NCI-H2029 treated with DMSO at 0.1 percent for 48 hours (cell line): Measurements from ENCODE around the gene DENND2C.
"Not testable (repeated sequence)": the region's sequence is repeated elsewhere in the genome, so short reads cannot be mapped to it uniquely, and the experiment has no call there.

Experiments used
- DNase-seq: peaks from one replicate; lab custom pipeline; 2025; lab: John Stamatoyannopoulos, UW

The DENND2C gene

DNA sequence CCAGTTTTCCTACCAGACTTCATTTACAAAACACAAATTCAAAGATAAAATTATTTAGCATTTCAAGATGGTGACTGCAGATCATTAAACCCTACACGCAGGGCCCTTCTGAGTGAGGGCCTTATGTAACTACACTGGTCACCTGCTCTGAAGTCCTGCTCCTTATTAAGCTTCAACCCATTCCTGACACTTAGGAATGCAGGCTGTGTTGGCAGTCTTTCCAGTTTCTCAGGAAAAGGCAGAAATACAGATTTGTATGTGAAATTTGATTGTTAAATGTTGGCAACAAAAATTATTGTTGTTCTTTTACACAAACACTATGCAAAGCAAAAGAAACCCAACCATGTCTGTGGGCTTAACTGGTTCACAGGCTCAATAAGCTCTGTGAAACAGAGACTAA is 62.6 kb downstream of the DENND2C start:
- no peak for DNase-seq

DNA sequence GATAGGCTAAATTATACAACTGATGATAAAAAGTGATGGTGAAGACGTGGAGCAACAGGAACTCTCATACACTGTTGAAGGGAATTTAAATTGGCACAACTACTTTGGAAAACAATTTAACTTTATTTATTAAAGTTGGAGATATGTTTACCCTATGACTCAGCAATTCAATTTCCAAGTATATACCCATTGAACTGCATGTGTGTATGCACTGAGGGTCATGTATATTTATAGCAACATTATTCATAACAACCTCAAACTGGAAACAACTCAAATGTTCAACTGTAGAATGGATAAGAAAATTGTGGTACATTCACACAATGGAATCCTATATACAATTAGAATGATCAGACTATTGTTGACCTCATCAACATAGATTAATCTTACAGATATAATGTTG is 71.9 kb downstream of the DENND2C start:
- no peak for DNase-seq

DNA sequence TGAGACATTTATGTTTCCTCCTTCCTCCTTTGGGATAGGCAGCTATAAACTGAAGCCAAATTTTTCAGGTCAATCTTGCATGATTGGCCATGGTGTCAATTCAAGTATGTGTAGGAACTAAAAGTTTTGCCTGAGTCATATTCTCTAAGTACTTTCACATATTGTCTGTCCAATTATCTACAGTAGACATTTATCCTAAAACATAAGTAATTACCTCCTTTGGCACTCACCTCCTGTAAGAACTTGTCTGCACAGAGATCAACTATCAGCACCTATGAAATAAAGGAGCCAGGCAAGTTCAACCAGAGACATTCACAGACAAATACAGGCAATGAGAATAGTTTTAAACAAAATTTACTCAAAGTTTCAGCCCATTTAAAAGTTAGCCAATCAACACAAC is 74.2 kb downstream of the DENND2C start:
- DNase-seq, result no peak

DNA sequence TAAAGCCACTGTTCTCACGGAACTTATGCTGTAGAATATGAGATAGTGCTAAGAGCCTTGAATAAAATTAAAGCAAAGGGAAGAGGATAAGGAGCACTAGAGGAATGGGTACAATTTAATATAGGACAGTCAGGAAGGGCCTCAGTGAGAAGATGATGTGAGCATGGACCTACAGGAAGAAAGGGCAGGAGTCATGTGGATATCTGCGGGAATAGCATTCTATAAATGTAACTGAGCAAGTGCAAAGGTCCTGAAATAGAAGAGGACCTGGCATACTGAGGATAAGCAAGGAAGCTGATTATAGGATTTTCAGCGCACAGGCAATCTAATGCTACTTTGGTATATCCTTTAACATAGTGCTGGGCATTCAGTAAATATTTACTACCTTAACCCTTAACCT is 75.8 kb downstream of the DENND2C start:
- DNase-seq, result no peak

DNA sequence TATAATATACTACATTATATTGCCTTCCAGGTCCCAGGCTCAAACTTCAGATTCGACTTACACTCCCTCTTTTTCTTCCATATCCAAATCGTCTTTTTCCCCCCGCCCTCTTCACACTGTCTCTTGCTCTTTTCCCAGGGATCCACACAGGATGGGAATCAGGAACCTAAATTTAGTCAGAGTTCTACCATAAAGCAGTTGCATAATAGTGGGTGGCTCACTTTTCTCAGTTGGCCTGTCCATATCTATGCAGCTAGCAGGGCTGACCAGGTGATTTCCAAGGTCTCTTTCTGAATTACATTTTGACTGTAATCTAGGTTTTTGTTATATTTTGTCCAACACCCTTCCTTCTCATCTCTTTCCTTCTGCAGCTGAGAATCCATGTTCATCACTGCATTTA is 80.7 kb downstream of the DENND2C start:
- DNase-seq, result no peak

DNA sequence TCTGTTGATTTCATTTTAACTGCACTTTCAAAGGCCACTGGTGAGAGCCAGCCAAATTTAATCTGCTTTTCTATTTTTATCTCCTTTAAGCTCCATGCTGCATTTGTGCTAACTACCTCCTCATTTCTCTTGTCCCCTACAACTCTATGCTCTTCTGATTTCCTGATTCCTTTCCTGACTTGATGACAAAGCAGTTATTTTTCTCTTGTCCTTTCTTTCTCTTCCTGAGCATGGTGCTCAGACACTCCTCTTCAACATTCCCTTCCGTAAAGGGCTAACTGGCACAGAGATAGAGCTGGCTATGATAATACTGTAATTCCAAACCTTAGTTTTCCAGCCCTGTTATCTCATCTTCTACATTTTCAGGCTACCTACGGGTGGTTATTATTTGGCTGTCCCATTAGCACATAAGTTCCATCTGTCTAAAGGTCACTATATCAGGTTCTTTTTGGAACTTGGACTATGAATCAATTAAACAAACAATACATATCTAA is 81.6 kb downstream of the DENND2C start:
- no peak for DNase-seq

DNA sequence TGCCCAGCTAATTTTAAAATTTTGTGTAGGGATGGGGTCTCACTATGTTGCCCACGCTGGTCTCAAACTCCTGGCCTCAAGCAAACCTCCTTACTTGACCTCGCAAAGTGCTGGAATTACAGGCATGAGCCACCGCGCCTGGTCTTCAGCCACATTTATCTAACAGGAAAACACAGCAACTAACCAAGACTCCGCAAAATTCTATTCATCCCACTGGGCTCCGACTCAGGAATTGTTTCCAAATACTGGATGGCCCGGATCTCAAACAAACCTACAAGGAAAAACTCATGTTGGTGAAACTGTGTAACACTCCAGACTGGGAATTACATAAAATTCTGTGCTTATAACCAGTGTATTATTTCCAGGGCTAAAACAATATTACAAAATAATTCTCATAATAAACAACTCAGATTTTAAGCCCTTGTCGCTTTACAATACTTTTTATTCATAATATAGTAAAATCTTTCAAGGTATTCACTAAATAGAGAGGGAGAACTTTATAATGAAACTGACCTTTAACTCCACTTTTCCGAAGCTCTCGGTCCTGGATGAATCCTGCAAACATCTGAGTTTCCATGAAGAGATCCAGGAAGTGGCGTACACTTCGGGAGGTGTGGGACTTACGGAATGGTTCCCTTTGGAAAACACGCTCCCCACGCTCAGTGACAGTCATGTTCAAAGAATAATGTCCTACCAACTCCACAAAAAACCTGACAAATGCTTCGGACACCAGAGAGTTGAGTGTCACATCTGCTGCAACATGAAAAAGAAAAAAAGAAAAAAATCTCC is 82.5 kb downstream of the DENND2C start:
- DNase-seq, result no peak

DNA sequence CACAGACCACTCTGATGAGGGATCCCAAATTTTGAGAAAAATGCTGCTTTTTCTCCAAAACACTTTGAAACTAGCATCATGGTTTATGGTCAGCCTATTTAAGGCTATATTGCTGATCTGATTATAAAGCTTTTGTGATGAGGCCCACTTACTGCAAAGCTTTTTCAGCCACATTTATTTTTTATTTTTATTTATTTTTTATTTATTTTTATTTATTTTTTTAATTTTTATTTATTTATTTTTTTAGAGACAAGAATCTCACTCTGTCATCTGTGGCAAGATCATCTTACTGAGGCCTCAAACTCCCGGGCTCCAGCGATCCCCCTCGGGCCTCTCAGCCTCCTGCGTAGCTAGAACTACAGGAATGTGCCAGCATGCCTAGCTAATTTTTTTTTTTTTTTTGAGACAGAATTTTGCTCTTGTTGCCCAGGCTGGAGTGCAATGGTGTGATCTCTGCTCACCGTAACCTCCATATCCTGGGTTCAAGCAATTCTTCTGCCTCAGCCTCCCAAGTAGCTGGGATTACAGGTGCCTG is 83.3 kb downstream of the DENND2C start:
- DNase-seq, result no peak

DNA sequence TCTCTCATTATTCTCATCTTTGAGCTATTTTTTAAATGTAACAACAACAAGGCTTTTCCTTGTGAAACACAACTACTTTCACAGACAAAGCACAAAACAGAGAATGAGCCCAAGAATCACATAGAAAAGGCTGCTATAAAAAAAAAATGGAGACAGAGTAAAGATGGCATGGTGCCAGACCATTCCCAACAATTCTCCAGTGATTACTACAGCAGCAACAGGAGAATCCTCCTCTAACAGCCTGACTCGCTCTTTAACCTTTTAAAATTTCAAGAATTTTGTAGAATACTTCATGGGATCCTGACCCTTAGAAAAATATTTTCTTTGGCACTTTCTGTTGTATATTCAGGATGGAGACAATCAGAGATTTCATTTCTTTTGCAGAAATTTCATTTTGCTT is 84.6 kb downstream of the DENND2C start:
- DNase-seq, result no peak

DNA sequence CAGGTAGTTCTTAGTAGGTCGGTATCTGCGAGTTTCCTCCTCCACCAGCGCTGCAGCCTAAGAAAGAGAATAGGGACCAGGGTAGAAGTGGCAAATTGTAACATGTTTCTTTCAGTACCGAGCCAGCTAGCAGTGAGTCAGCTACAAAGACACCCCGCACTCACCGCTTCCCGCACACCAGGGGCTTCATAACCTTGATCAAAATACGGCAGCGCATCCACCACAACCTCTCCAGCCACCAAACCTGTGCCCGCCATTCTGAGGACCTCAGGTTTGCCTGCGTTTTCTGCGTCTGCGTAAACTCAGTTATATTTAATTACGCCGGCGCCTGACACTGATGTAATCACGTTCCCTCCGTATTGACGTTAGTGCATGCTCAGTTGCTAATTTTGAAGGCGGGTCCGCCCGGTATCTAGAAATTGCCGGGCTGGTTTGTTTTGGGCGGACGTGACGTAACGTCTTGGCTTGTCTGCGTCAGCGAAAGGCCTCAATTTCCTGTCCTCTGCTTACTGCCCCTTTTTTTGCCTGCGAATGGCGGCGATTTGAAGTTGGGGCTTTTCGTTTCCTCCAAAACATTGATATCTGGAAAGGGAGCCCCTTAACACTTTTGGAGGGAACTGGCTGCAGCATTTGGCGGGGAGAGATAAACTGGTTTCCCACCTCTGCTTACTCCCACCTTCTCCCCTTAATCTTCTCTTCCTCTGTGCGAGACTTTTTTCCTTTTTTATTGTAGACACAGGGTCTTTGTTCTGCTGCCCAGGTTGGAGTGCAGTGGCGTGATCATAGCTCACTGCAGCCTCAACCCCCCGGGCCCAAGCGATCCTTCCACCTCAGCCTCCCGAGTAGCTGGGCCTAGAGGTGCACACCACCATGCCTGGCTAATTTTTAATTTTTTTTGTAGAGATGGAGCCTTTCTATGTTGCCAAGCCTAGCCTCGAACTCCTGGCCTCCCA is 88.2 kb downstream of the DENND2C start, which contains the start of gene BCAS2:
Gene BCAS2, minus strand, starts transcription at position 281 of the 953 bp plus-strand sequence. Its CDS starts 24 bp downstream, at position 257.
- DNase-seq, result peak; percentile 88

DNA sequence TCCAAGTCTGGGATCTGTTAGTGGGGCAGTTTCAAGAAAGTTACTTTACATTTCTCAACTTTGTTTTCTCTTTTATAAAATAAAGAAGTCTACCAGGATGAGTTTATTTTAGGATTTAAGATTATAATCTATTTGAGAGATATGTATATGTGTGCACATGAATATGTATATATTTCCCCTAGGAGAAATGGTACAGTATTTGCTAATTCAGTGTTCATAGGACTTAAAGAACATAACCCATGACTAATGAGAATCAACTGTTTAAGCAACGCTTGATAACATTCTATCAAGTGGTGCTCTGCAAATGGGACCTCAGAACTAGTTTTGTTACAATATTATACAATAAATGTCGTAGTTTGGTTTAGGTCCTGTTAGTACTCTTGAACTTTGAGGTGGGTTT is 95.5 kb downstream of the DENND2C start:
- no peak for DNase-seq

DNA sequence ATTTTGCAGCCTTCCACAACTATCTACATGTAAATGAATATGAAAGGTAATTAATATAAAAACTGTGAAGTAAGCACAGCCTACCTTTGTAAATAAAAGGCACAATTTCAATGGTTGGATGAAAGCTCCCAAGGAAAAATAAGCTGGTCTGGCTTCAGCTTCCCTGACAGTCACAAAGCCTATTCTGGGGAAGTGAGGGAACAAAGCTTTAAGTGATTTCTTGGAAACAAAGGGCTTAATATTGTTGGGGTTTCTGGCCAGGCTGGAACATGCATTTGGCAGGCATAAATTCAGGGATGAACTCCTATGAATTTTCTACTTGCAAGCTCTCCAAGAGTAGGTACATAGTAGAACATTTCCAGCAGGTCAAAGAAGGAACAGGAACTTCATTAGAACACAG is 105.7 kb downstream of the DENND2C start:
- no peak for DNase-seq

DNA sequence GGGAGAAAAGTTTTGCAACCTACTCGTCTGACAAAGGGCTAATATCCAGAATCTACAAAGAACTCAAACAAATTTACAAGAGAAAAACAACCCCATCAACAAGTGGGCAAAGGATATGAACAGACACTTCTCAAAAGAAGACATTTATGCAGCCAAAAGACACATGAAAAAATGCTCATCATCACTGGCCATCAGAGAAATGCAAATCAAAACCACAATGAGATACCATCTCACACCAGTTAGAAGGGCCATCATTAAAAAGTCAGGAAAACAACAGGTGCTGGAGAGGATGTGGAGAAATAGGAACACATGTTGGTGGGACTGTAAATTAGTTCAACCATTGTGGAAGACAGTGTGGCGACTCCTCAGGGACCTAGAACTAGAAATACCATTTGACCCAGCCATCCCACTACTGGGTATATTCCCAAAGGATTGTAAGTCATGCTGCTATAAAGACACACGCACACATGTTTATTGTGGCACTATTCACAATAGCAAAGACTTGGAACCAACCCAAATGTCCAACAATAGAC is 106.8 kb downstream of the DENND2C start:
- DNase-seq, result not testable (repeated sequence)

DNA sequence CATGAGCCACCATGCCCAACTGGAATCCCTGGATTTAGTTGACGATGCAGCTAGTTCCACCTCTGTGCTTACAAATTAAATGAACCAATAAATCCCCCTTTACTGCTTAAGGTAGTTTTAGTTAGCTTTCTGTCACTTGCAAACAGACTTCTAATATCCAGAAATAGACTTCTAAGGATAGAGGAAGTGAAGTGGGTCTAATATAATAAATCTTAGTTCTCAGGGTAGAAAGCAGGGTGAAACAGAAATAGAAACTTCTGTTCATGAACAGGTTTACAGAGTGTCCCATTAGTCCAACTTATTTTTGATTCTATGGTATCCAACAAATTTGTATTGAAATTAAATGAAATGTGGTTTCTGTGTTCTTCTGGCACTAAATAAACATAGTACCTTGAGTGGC is 108.5 kb downstream of the DENND2C start:
- DNase-seq, result no peak

DNA sequence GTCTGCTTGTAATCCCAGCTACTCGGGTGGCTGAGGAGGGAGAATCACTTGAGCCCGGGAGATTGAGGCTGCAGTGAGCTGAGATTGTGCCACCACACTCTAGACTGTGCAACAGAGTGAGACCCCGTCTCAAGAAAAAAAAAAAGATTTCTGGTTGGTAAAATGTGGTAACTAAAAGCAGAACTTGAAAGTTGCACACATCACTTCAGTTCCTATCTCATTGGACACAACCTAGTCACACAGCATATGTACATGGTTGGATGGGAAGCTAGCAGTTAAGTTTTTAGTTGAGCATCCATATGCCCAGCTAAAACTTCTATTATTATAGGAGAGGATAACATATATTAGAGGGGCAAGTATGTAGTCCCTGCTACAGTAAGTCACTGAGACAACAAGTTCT is 110.5 kb downstream of the DENND2C start:
- DNase-seq, result no peak

DNA sequence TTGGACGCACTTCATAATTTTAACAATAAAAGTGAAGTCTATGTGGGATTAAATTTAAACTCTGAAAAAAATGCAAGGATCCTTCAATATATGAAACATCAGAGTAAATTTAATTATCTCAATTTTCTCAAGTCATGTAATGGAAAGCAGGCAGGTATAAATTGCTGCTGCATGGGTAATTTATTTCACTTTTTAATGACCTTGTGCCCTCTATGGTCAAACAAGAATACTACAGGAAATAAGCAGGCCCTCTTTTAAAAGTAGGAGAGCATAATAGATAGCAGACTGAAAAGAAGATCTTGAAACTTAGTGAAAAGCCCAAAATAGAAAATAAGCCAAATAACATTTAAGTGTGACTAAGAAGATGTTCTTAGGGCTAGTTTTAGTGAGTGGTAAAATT is 111.3 kb downstream of the DENND2C start:
- no peak for DNase-seq

DNA sequence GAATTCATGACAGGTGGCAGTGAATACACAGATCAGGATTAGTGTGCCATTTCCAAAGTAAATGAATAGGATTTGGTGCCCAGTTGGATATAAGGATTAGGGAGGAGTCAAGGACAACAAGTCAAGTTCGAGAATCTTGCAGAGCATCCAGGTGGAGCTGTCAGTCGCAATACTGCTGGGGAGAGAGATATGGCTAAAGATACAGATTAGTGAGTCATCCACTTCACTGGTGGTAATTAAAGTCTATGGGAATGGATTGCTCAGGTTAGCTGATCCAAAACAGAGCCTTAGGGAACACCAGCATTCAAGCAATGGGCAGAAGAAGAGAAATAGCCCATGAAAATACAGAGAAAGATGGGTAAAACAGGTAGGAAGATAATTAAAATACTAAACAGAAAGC is 115.3 kb downstream of the DENND2C start:
- DNase-seq, result no peak

DNA sequence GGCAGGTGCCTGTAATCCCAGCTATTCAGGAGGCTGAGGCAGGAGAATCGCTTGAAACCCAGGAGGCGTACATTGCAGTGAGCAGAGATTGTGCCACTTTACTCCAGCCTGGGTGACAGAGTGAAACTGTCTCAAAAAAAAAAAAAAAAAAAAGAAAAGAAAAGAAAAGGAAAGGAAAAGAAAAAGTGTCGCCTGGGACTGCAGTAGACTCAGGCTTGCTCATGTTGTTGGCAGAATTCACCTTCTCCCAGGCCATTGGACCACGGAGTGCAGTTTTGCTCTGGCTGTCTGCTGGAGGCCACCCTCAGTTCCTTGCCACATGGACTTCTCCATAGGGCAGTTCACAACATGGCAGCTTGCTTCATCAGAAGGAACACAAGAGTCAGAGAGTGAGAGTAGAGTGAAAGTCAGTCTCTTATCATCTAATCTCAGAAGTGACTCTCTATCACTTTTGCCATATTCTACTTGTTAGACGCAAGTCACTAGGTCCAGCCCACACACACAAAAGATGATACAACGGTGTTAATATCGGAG is 117.7 kb downstream of the DENND2C start:
- no peak for DNase-seq

DNA sequence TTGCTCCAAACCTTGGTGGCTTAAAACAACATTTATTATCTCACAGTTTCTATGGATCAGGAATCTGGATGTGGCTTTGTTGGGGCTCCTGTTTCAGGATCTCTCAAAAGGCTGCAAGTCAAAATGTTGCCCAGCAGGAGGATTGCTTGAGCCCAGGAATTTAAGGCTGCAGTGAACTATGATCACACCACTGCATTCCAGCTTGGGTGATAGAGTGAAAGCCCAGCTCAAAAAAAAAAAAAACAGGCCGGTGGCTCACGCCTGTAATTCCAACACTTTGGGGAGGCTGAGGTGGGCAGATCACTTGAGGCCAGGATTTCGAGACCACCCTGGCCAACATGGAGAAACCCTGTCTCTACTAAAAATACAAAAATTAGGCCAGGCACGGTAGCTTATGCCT is 118.4 kb downstream of the DENND2C start:
- no peak for DNase-seq

DNA sequence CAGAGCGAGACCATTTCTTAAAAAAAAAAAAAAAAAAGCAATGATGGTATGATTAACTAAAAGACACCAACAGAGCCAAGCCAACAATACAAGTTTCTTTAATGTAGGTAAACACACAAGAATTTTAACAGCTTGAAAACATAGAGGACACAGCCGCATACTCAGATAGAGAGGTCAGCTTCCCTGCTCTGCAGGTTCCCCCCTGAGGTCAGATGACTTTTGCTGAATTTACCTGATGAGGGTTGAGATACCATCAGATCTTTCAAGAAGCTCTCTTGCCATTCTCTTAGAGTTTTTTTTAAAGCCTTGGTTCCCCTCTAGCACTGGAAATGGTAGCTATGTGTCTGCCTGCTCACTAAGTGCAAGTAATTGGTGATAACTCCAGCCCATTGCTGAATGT is 119.5 kb downstream of the DENND2C start:
- no peak for DNase-seq

DNA sequence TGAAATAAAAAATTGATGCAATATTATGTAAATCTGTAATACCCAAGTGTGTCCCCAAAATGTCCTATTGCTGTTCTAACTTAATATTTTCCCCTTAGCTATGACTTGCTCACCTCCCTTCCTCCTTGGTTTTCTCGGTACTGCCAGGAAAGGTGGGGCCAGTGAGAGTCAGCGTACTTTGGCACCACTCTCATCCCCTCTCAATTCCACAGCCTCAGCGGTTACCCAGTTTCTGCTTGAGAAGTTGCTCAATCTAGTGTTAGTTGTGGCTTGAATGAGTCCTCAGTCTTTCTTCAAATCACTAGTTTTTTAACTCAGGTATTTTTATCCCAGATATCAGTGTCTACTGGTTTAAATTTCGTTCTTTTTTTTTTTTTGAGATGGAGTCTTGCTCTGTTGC is 120.7 kb downstream of the DENND2C start:
- no peak for DNase-seq

DNA sequence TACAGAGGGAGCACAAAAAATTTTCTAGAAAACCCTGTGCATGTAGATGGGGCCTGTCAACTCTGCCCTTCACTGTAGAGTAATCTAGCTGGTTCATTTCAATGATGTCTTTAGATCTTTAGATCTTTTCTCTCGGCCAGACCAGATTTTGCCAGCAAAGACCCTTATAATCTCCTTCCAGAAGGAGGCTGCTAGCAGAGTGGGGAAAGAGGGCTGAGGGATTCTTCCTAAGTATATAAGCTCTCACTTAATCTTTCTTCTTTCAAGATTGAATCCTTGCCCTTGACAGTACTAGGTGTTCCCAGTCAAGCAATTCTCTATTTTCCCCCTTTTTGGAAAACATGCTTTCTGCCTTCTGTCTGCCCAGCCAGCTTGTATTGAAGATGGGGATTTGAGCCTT is 122.8 kb downstream of the DENND2C start:
- DNase-seq, result no peak
